ENCODE measurements around the gene PRPF38A.
"Not testable (repeated sequence)": the region's sequence is repeated elsewhere in the genome, so short reads cannot be mapped to it uniquely, and the experiment has no call there.

Gene PRPF38A

DNA sequence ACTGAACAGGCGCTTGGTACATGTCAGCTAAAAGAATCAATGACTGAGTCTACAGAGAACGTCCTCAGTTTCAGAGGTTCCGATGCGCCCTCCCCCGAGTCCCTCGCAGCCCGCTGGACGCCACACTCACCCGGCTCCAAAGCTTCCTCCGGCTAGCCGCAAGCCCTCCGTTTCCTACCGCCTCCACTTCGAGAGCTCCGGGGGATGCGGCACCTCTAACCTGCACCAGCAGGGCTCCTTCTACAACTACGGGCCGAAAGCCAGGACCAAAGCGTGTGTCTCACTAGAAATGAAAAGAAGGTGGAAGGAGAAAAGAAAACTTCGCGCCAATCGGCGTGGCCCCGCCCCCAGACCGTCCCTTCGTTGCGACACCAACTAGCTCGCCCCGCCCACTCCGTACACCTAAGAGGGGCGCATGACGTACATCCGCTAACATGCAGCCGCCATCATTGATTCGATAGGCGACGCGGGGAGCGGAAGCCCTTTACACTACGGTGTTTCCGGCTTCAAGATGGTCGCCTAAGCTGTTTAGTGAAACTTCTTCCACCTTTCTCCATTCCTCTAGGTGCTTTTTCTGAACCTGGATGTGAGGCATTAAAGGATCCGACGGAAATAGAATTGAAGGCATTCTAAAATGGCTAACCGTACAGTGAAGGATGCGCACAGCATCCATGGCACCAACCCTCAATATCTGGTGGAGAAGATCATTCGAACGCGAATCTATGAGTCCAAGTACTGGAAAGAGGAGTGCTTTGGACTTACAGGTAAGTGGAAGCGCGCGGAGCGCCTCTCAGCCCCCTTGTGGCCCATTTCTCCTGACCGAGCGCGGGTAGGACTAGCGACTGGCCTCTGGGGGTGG lies at the start of gene PRPF38A, which contains the start of gene ORC1:
Gene PRPF38A (plus strand): TSS at position 487 of the 859 bp plus-strand sequence. CDS start 148 bp downstream, at position 635.
Gene ORC1 (minus strand): TSS at position 308 of the 859 bp plus-strand sequence. CDS start 2,200 bp downstream, outside the sequence.
- FAIRE-seq (peak; percentile 99), DNase-seq (ENCODE audit: insufficient read length, low spot score) (peak; percentile 71)

GRCh38 chr1:52355436-52355835 lies 49.0 kb upstream of the PRPF38A start:
- DNase-seq (ENCODE audit: insufficient read length, low spot score) (no peak), FAIRE-seq (no peak)

DNA sequence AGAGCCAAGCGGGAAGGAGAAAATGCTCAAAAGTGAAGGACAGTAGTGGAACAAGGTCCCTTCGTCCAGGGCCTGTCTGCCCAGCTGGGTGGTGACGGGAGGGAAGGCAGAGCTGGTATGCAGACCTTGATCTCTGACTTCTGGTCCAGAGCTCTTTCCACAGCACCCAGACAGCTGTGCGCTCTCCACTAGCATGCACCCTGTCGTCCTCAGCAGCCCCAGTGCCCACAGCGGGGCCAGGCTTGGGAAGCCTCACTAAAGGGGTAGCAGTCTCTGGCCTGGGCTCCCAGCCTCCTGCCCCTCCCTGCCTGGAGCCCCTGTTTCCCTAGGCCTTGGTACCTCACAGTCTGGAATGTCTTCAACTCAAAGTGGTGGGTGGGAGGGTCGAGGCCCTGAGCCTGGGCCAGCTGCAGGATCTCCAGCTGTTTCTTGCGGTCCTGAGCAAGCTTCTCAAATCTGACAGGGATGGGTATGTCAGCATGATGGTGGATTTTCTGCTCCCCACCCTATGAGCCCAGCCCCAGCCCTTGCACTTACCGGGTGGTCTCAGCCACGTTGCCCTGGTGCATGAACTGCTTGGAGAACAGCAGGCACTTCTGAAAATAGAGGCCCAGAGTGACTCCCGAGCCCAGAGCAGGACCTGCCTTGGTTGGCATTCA lies 48.4 kb upstream of the PRPF38A start:
- no peak for FAIRE-seq

DNA sequence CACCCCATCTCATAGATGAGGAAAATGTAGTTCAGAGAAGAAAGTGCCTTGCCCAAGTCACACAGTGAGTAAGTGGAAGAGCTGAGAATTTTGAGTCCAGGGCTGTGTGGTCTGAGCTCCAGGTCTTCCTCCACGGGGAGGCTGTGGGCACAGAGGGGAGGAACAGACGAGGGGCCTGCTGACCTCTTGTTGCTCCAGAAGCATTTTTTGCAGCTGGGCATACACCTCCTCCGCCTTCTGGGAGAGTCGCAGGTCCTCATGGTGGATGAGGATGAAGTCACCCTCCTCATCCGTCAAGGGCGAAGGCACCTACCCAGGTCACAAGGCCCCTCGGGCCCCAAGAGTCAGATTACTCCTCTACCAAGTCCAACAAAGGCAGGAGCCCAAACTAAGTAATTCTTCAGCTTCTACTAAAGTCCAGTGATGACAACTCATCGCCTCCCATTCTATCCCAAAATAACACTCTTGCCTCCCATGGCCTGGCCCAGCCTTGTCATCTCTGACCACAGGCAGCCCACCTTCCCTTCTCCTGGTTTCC lies 47.5 kb upstream of the PRPF38A start:
- DNase-seq (ENCODE audit: insufficient read length, low spot score) (no peak), FAIRE-seq (no peak)

More for the DNA sequence above, 48.4 kb upstream of the PRPF38A start:
- no peak for DNase-seq (ENCODE audit: insufficient read length, low spot score)

- DNase-seq (ENCODE audit: insufficient read length, low spot score): no peak
- no peak for FAIRE-seq
These were observed 47.0 kb upstream of the PRPF38A start for GRCh38 chr1:52357397-52357796.

GRCh38 chr1:52358851-52359497 lies 45.4 kb upstream of the PRPF38A start:
- FAIRE-seq: no peak
- DNase-seq (ENCODE audit: insufficient read length, low spot score): no peak

GRCh38 chr1:52359676-52360594 lies 44.5 kb upstream of the PRPF38A start:
- DNase-seq (ENCODE audit: insufficient read length, low spot score): no peak
- FAIRE-seq: no peak

- FAIRE-seq (no peak), DNase-seq (ENCODE audit: insufficient read length, low spot score) (no peak)
These were observed 43.8 kb upstream of the PRPF38A start for GRCh38 chr1:52360595-52360968.

DNA sequence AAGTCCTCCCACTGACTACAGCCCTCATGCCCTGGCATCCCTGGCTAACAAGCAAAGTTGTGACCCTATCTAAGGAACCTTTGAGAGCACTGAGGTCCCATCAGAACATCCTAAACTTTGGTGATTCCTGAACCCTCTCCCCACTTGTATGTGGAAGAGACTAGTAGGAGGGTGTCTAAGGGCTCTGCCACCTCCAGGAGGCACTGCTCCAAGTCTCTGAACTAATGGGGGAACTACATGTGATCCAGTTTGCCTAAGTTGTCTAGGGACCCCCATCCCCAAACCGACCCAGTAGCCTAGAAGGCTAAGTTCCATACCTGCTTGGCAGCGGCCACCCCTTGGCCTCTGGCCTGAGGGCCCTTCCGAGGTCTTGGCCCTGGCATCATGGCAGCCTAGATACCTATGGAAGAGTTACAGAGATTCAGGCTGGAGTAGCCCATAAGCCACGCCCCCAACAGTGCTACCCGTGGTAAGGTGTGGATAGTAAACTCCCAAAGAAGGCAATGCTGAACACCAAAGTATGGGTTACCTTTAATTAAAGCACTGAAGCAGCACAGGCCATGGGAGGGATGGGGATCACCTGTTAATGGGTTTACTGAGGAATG lies 40.1 kb upstream of the PRPF38A start:
- peak; percentile 45 for FAIRE-seq

DNA sequence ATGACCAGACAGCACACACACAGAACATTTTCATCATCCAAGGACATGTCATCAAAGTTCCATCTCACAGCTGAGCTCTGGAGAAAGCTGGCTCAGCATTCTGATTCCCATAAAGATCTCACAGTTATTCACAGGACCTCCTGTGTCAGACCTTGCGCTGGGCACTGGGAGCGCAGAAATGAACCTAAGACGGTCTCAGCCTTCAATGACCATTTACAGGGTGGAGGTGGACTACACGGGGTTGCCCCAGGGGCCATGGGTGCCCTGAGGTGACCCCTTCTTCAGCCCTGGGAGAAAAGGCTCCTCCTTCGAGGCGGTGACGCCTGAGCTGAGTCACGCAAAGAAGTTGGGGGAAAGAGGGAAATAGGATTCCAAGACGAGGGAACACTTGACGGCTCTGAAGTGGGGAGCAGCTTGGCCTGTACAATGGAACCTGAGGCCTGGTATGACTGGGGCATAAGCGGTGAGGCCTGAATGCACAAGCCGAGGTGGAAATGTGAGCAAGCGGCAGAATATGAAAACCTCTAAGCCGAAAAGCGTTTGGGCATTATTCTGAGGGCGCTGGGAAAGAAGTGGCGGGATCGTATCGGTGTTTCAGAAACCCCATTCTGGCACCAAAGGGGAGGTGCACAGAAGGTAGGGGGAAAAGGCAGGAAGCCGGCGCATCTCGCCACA lies 39.2 kb upstream of the PRPF38A start:
- FAIRE-seq: peak; percentile 85
- peak; percentile 36 for DNase-seq (ENCODE audit: insufficient read length, low spot score)

More for the DNA sequence above, 40.1 kb upstream of the PRPF38A start:
- DNase-seq (ENCODE audit: insufficient read length, low spot score): no peak

DNA sequence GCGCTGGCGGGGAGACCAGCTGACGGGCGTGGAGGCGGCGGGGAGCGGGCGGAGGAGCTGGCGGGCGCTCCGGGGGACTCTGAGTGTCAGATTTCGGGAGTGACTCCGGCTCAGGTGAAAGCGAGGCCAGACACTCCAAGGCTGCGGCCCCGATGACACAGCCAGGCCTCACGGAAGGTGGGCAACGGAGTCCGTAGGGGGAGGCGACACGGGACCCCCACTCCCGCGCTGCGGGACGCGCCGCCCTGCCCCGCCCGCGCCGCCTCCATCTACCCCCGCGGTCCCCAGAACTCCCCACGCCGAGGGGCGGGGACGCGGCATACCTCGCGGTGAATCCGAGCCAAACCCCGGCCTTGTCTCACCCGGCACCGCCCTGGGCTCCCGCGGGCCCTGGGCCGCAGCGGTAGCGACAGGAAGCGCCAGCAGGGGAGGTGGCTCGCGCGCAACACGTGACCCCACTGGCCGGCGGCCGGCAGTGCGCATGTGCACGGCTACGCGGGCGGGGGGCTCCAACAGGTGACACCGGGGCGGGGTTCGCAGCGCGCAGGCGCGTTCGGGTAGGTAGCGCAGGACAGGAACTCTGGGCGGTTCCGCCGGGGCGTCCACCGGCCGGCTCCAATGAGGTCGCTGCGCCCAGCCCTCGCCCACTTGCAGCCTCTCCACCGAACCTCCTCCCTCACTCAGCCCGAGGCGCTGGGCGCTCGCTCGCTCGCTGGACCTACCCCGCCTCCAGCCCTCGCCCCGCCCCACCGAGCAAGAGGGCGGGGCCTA lies 38.5 kb upstream of the PRPF38A start, which contains the start of gene CC2D1B:
Gene CC2D1B (minus strand): TSS at position 460 of the 771 bp plus-strand sequence. CDS start 1,585 bp downstream, outside the sequence.
- FAIRE-seq: peak; percentile 95
- peak; percentile 97 for DNase-seq (ENCODE audit: insufficient read length, low spot score)

GRCh38 chr1:52366517-52366827 lies 37.9 kb upstream of the PRPF38A start:
- no peak for DNase-seq (ENCODE audit: insufficient read length, low spot score)
- FAIRE-seq: no peak

- no peak for FAIRE-seq
These were observed 37.1 kb upstream of the PRPF38A start for GRCh38 chr1:52367272-52367671.

DNA sequence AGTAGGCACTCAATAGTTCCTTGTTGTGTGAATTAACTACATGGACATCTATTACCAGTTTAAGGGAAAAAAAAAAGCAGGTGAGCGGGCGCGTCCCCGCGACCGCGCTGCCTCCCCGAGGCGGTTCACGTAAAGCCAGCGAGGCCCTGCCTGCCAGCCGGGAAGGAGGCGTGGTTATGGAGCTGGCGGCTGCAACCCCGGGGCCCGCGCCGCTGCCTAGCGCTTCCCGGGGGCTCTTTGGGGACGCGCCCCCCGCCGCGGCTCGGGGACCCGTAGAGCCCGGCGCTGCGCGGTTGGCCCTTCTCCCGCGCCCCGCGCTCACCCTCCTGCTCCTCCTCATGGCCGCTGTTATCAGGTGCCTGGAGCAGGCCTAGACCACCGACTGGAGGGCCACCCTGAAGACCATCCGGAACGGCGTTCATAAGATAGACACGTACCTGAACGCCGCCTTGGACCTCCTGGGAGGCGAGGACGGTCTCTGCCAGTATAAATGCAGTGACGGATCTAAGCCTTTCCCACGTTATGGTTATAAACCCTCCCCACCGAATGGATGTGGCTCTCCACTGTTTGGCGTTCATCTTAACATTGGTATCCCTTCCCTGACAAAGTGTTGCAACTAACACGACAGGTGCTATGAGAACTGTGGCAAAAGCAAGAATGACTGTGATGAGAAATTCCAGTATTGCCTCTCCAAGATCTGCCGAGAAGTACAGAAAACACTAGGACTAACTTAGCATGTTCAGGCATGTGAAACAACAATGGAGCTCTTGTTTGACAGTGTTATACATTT lies 35.8 kb upstream of the PRPF38A start:
- DNase-seq (ENCODE audit: insufficient read length, low spot score) (peak; percentile 47), FAIRE-seq (peak; percentile 82)

More at GRCh38 chr1:52367272-52367671, 37.1 kb upstream of the PRPF38A start:
- no peak for DNase-seq (ENCODE audit: insufficient read length, low spot score)

GRCh38 chr1:52369851-52370250 lies 34.6 kb upstream of the PRPF38A start:
- FAIRE-seq; DNase-seq (ENCODE audit: insufficient read length, low spot score): not testable (repeated sequence)

GRCh38 chr1:52385376-52385775 lies 19.0 kb upstream of the PRPF38A start:
- FAIRE-seq (no peak), DNase-seq (ENCODE audit: insufficient read length, low spot score) (no peak)

- FAIRE-seq: no peak
These were observed 17.9 kb upstream of the PRPF38A start for GRCh38 chr1:52386458-52386857.

More at GRCh38 chr1:52386458-52386857, 17.9 kb upstream of the PRPF38A start:
- DNase-seq (ENCODE audit: insufficient read length, low spot score): no peak
